SK-N-SH treated with all-trans-retinoic acid at 6 μM for 48 hours (cell line): ENCODE data around the gene ABR.

Source experiments
- ARNTL ChIP-seq: fragments of 450-650 bp; formaldehyde crosslinking; IDR thresholded peaks from 2 replicates; pipeline ENCODE4 v1.5.0; 2020; ENCODE audit warnings: low read depth, mild to moderate bottlenecking, moderate library complexity, borderline replicate concordance
- CREB5 ChIP-seq: fragments of 250-450 bp; sonication (Bioruptor Pico); IDR thresholded peaks from 2 replicates; pipeline ENCODE4 v1.5.1; 2020; ENCODE audit warnings: low read depth, mild to moderate bottlenecking, moderate library complexity
- CSDC2 ChIP-seq: fragments of 250-450 bp; sonication (Bioruptor Pico); IDR thresholded peaks from 2 replicates; pipeline ENCODE4 v1.5.0; 2020; ENCODE audit warnings: mild to moderate bottlenecking, moderate library complexity
- OSR1 ChIP-seq: fragments of 250-450 bp; sonication (Bioruptor Pico); IDR thresholded peaks from 2 replicates; pipeline ENCODE4 v1.8.0; 2022; ENCODE audit warnings: moderate library complexity, mild to moderate bottlenecking, inconsistent platforms
- PATZ1 ChIP-seq: fragments of 250-450 bp; sonication (Bioruptor Pico); IDR thresholded peaks from 2 replicates; pipeline ENCODE4 v1.8.0; 2020; ENCODE audit warnings: mild to moderate bottlenecking, moderate library complexity, borderline replicate concordance
- POU6F1 ChIP-seq: fragments of 250-450 bp; sonication (Bioruptor Pico); IDR thresholded peaks from 2 replicates; pipeline ENCODE4 v1.8.0; 2021; ENCODE audit warnings: low read depth, mild to moderate bottlenecking, moderate library complexity, borderline replicate concordance
- RARB ChIP-seq: fragments of 250-450 bp; sonication (Bioruptor Pico); IDR thresholded peaks from 2 replicates; pipeline ENCODE4 v1.8.0; 2021; ENCODE audit warnings: mild to moderate bottlenecking, moderate library complexity
- SNAI2 ChIP-seq: fragments of 250-450 bp; sonication (Bioruptor Pico); IDR thresholded peaks from 2 replicates; pipeline ENCODE4 v1.5.0; 2020; ENCODE audit warnings: mild to moderate bottlenecking, moderate library complexity
- TCF4 ChIP-seq: fragments of 250-450 bp; sonication (Bioruptor Pico); IDR thresholded peaks from 2 replicates; pipeline ENCODE4 v1.8.0; 2021; ENCODE audit warnings: mild to moderate bottlenecking, moderate library complexity, borderline replicate concordance
- ZFP3 ChIP-seq: fragments of 250-450 bp; sonication (Bioruptor Pico); IDR thresholded peaks from 2 replicates; pipeline ENCODE4 v1.5.0; 2020; ENCODE audit warnings: mild to moderate bottlenecking, moderate library complexity
- ZFP30 ChIP-seq: fragments of 450-650 bp; formaldehyde crosslinking; IDR thresholded peaks from 2 replicates; pipeline ENCODE4 v1.5.0; 2022; ENCODE audit warnings: mild to moderate bottlenecking, moderate library complexity
- ZNF565 ChIP-seq: fragments of 450-650 bp; formaldehyde crosslinking; conservative IDR thresholded peaks from 2 replicates; pipeline ENCODE4 v1.5.0; 2020; ENCODE audit warnings: low read depth, mild to moderate bottlenecking, moderate library complexity
- ZNF8 ChIP-seq: fragments of 450-650 bp; formaldehyde crosslinking; IDR thresholded peaks from 2 replicates; pipeline ENCODE4 v1.5.0; 2020; ENCODE audit warnings: mild to moderate bottlenecking, moderate library complexity
- TF ChIP-seq, protein P1 (sequence below): fragments of 250-450 bp; sonication (Bioruptor Pico); IDR thresholded peaks from 2 replicates; pipeline ENCODE4 v1.5.1; 2021; ENCODE audit warnings: mild to moderate bottlenecking, moderate library complexity

DNA sequence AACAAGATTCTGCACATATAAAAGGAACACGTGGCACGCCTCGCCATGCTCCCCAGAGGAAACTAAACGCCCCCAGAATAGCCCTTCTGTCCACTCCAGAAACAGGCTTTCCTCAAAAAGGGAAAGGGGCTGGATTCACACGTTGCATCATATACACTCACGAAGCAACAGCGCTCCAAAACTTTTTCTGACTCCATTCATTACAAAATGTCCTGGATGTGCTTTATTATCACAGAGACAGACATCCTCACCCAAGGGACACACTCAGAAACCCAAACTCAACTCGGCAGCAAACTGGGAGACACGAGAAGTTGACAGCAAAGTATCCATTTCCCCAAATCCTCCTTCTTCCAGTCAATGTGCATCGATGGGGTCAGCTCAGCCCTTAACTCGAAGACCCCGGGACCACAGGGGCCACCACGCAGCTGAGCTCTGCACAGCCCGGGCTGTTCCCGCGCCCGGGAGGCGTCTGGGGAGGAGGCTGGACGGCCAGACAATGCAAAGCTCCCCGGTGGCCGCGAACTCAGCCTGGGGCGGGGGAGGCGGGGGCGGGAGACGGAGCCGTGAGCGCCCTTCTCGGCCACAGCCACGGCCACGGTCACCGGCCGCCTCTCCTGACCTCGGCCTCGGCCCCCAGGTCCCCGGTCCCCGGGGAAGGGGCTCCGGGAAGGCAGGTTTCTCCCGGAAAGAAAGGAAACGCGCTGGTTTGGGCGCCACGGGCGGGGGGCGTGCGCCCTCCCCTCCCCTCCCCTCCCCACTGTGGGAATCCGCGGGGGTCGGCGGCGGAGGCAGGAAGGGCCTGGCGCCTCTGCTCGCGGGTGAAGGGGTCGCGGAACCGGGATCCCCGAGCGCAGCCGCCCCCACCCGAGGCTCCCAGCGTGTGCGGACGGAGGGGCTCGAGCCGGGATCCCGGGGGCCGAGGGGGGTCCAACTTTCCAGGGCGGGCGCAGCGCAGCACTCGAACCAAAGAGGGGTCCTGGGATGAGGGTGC is 201.4 kb downstream of the ABR start:
- TF ChIP-seq ZNF565 (CRISPR knock-in tag), result no peak
- no peak for TF ChIP-seq POU6F1
- TF ChIP-seq RARB (CRISPR knock-in tag), result no peak
- TF ChIP-seq ZFP3 (CRISPR knock-in tag), result no peak
- TF ChIP-seq PATZ1, result no peak
- TF ChIP-seq ARNTL (CRISPR knock-in tag), result no peak
- no peak for TF ChIP-seq CSDC2 (CRISPR knock-in tag)
- no peak for TF ChIP-seq ZFP30 (CRISPR knock-in tag)
- TF ChIP-seq SNAI2, result no peak
- TF ChIP-seq TCF4 (CRISPR knock-in tag), result no peak
- no peak for TF ChIP-seq OSR1 (CRISPR knock-in tag)
- no peak for TF ChIP-seq ZNF8 (CRISPR knock-in tag)
- TF ChIP-seq, protein P1, sequence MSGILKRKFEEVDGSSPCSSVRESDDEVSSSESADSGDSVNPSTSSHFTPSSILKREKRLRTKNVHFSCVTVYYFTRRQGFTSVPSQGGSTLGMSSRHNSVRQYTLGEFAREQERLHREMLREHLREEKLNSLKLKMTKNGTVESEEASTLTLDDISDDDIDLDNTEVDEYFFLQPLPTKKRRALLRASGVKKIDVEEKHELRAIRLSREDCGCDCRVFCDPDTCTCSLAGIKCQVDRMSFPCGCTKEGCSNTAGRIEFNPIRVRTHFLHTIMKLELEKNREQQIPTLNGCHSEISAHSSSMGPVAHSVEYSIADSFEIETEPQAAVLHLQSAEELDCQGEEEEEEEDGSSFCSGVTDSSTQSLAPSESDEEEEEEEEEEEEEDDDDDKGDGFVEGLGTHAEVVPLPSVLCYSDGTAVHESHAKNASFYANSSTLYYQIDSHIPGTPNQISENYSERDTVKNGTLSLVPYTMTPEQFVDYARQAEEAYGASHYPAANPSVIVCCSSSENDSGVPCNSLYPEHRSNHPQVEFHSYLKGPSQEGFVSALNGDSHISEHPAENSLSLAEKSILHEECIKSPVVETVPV (CRISPR knock-in tag), result no peak
- no peak for TF ChIP-seq CREB5 (CRISPR knock-in tag)
